IMR-90 (cell line): Measurements from ENCODE around the gene ACOX2. TPM values are rescaled to one million over a fixed set of nuclear protein-coding genes. Genes with fewer than 3 reads are reported as not detected.

Experiments used
- ATAC-seq: fragments of 200-7000 bp; cut with Tn5 transposase; 2 replicates; pipeline ENCODE4 v1.9.1; 2020; ENCODE audit warnings: low read depth, mild to moderate bottlenecking, moderate library complexity
- BruUV-seq: library from RNA; stranded (reverse); fragments of 400-500 nt; replicated peaks from 2 replicates; lab custom pipeline; 2021; lab: Mats Ljungman, UMichigan
- CTCF ChIA-PET: fragments of 300-600 bp; formaldehyde crosslinking; extraction: SDS; loops from one replicate; lab custom pipeline; 2021; ENCODE audit warnings: antibody characterized with exemption; lab: Yijun Ruan, JAX
- POLR2A ChIA-PET: fragments of 300-600 bp; sonication (Branson Sonifier 250); formaldehyde crosslinking; loops from one replicate; lab custom pipeline; 2022; ENCODE audit warnings: antibody characterized with exemption; ENCODE audit not compliant: unreplicated experiment; lab: Charles Lee
- DNase-seq: peaks from one replicate; pipeline ENCODE4 v3.0.0; 2013
- H2AFZ ChIP-seq: replicated peaks from 2 replicates; pipeline ENCODE3; 2013; ENCODE audit warnings: low read length, mild to moderate bottlenecking; ENCODE audit not compliant: poor library complexity
- H2AK5ac ChIP-seq: 2 replicates; pipeline ENCODE4 v1.6.1; 2013; ENCODE audit warnings: low read depth, low read length, inconsistent platforms
- H2AK9ac ChIP-seq: replicated peaks from 2 replicates; pipeline ENCODE3; 2013; ENCODE audit warnings: mild to moderate bottlenecking, low read depth, low read length, moderate library complexity; ENCODE audit not compliant: poor library complexity
- H2BK120ac ChIP-seq: 2 replicates; pipeline ENCODE4 v1.6.1; 2013; ENCODE audit warnings: low read depth, low read length, inconsistent platforms
- H2BK15ac ChIP-seq: 3 replicates; pipeline ENCODE4 v1.6.1; 2013; ENCODE audit warnings: low read depth, low read length, inconsistent platforms
- H2BK20ac ChIP-seq: 2 replicates; pipeline ENCODE4 v1.6.1; 2013; ENCODE audit warnings: low read depth, mild to moderate bottlenecking, inconsistent platforms, low read length, moderate library complexity
- H2BK5ac ChIP-seq: 2 replicates; pipeline ENCODE4 v1.6.1; 2013; ENCODE audit warnings: mild to moderate bottlenecking, low read depth, low read length, inconsistent platforms; ENCODE audit not compliant: poor library complexity, severe bottlenecking
- H3K14ac ChIP-seq: replicated peaks from 2 replicates; pipeline ENCODE4 v1.6.1; 2013; ENCODE audit warnings: low read depth, low read length, inconsistent platforms
- H3K18ac ChIP-seq: 2 replicates; pipeline ENCODE4 v1.6.1; 2013; ENCODE audit warnings: low read depth, low read length, control low read depth
- H3K23ac ChIP-seq: 2 replicates; pipeline ENCODE4 v1.6.1; 2013; ENCODE audit warnings: low read depth, low read length, inconsistent platforms
- H3K27ac ChIP-seq: 2 replicates; pipeline ENCODE4 v1.5.1; 2013; ENCODE audit warnings: mild to moderate bottlenecking, control low read depth, low read length; ENCODE audit not compliant: insufficient read depth
- H3K27me3 ChIP-seq: 2 replicates; pipeline ENCODE4 v1.6.1; 2013; ENCODE audit warnings: low read length; ENCODE audit not compliant: control insufficient read depth, insufficient read depth
- H3K36me3 ChIP-seq: 2 replicates; pipeline ENCODE4 v1.6.1; 2013; ENCODE audit warnings: low read length, mixed read lengths; ENCODE audit not compliant: control insufficient read depth, insufficient read depth
- H3K4ac ChIP-seq: 2 replicates; pipeline ENCODE4 v1.6.1; 2013; ENCODE audit warnings: low read depth, low read length, inconsistent platforms
- H3K4me1 ChIP-seq: 2 replicates; pipeline ENCODE4 v1.6.1; 2013; ENCODE audit warnings: low read length, mixed read lengths; ENCODE audit not compliant: control insufficient read depth, insufficient read depth
- H3K4me2 ChIP-seq: 2 replicates; pipeline ENCODE4 v1.6.1; 2013; ENCODE audit warnings: low read depth, mild to moderate bottlenecking, control low read depth, low read length, moderate library complexity
- H3K4me3 ChIP-seq: 2 replicates; pipeline ENCODE4 v1.5.1; 2013; ENCODE audit warnings: low read depth, mild to moderate bottlenecking, control low read depth, low read length, moderate library complexity; ENCODE audit not compliant: insufficient read depth
- H3K56ac ChIP-seq: 2 replicates; pipeline ENCODE4 v1.6.1; 2013; ENCODE audit warnings: low read length, inconsistent platforms; ENCODE audit not compliant: insufficient read depth; ENCODE audit errors: extremely low read depth
- H3K79me1 ChIP-seq, 2 experiments: 2 replicates each; pipeline ENCODE4 v1.6.1; 2013; ENCODE audit warnings: low read length in 2 of 2, inconsistent platforms in 1 of 2, low read depth in 1 of 2
- H3K9ac ChIP-seq: 2 replicates; pipeline ENCODE4 v1.6.1; 2013; ENCODE audit warnings: low read depth, low read length, control low read depth
- H3K9me1 ChIP-seq: 2 replicates; pipeline ENCODE4 v1.6.1; 2013; ENCODE audit warnings: low read length, inconsistent platforms; ENCODE audit not compliant: insufficient read depth
- H3K9me3 ChIP-seq: 2 replicates; pipeline ENCODE4 v1.6.1; 2013; ENCODE audit warnings: low read length; ENCODE audit not compliant: control insufficient read depth, insufficient read depth
- H4K20me1 ChIP-seq: 2 replicates; pipeline ENCODE4 v1.6.1; 2013; ENCODE audit warnings: low read length, inconsistent platforms; ENCODE audit not compliant: insufficient read depth
- H4K5ac ChIP-seq: 2 replicates; pipeline ENCODE4 v1.6.1; 2013; ENCODE audit warnings: mild to moderate bottlenecking, low read depth, low read length, control low read depth
- H4K8ac ChIP-seq, 2 experiments: 2 replicates each; pipeline ENCODE4 v1.6.1; 2013; ENCODE audit warnings: low read depth in 2 of 2, low read length in 2 of 2, control low read depth in 1 of 2, inconsistent platforms in 1 of 2
- H4K91ac ChIP-seq: 2 replicates; pipeline ENCODE4 v1.6.1; 2013; ENCODE audit warnings: low read depth, low read length, inconsistent platforms; ENCODE audit not compliant: insufficient read depth
- BHLHE40 ChIP-seq: fragments of 150-350 bp; IDR thresholded peaks from 2 replicates; pipeline ENCODE4 v1.6.1; 2016; ENCODE audit warnings: mild to moderate bottlenecking, low read depth, low read length
- WGBS, 2 experiments: methylation state at CpG; one replicate each; pipeline versions ENCODE4 v1.1.5 to v1.1.7; 2013; ENCODE audit warnings: missing lambda C conversion rate in 2 of 2; ENCODE audit not compliant: insufficient read length in 1 of 2; ENCODE audit errors: extremely low coverage in 2 of 2; 5-methylcytosine and 5-hydroxymethylcytosine counted together
- dilution Hi-C: fragments of 300-500 bp; cut with HindIII; formaldehyde crosslinking; loops from one replicate; pipeline ENCODE4 v1.14.3; 2018; ENCODE audit warnings: low sequenced_read_pairs; ENCODE audit not compliant: unreplicated experiment
- in situ Hi-C: fragments of 300-500 bp; cut with MboI; formaldehyde crosslinking; loops from 3 replicates; pipeline ENCODE4 v1.14.3; 2019; ENCODE audit warnings: low sequenced_read_pairs, inconsistent platforms, mixed read lengths
- intact Hi-C: fragments of 100-400 bp; cut with micrococcal nuclease; formaldehyde crosslinking; loops from 2 replicates; pipeline ENCODE4 v1.10.0; 2022
- polyA plus RNA-seq, 3 experiments: library from polyadenylated mRNA; depleted of rRNA; stranded (reverse); fragments of >200 nt; gene quantifications; 2 replicates each; pipeline ENCODE4 v1.2.3, GENCODE V29; 2012; ENCODE audit warnings: low replicate concordance in 1 of 3
- total RNA-seq: library from RNA; depleted of rRNA; stranded (reverse); fragments of >200 nt; gene quantifications from 2 replicates; pipeline ENCODE4 v1.2.3, GENCODE V29; 2012
- TF ChIP-seq, protein P1 (sequence below): fragments of 150-350 bp; IDR thresholded peaks from 2 replicates; pipeline ENCODE4 v1.6.1; 2017; ENCODE audit warnings: mild to moderate bottlenecking, antibody characterized with exemption, low read length, low read depth

Gene ACOX2
- total and polyA plus RNA-seq, 2 of the 4 experiments (the other 2 are of a cell fraction), result 15.6 to 32.9 TPM

DNA sequence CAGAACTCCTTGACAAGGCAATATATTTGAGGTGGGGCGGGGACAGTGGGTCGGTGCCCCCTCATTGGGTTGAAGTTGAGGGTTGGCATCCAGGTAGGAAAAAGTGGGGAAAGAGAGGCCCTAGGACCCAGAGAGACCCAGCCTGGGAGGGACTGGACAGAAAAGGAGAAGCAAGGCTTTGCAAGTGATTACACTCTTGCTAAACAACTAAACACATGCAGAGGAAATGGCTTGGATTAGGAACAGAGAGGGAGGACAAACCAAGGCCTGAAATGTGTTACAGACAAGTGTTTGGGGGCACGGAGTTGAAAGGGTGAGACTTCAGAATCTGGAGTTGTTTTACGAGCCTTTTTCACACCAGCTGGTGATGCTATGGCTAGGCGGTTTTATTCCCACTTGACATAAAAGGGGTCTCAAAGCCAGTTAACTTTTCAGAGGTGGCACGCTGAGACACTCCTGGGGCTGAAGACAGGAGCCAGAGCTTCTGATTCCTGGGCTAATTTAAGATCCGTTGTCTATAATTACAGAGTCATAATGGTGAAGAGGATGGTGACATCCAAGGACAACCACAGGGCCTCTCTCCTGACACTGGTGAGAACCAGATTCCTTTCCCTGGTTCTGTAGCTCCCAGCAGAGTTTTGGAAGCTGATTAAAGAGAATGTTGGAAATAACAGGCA, 52.8 kb downstream of the ACOX2 start:
- Histone ChIP-seq H3K27me3 (peaks cover under 1% of the 10 kb centered on the region; the same call in 1 of the 2 replicates), H3K4me1 (peaks cover 8% of the 10 kb centered on the region), H3K18ac (no peak overlapping the region), H3K9me3 (peaks cover 6% of the 10 kb centered on the region), H2BK20ac (no peak overlapping the region), H3K4ac (no peak overlapping the region), H3K79me1 (no peaks in the 10 kb centered on the region), H3K9me1 (peaks cover 15% of the 10 kb centered on the region), H3K9ac (no peak overlapping the region), H4K5ac (no peak overlapping the region), H3K14ac (no peak overlapping the region), H3K27ac (no peak overlapping the region), H3K23ac (no peak overlapping the region), H3K36me3 (no peaks in the 10 kb centered on the region), H4K20me1 (no peaks in the 10 kb centered on the region), H4K91ac (no peak overlapping the region), H2AFZ (no peak overlapping the region), H4K8ac (no peak overlapping the region), H2AK9ac (no peak overlapping the region), H3K4me3 (no peak overlapping the region), H2BK5ac (no peak overlapping the region), H2AK5ac (no peak overlapping the region), H2BK120ac (no peak overlapping the region), H3K4me2 (no peak overlapping the region), H2BK15ac (no peak overlapping the region), H3K56ac (no peak overlapping the region)
- POLR2A ChIA-PET, result no interaction called here
- no peak for ATAC-seq
- in situ Hi-C loops, result no loop called here
- BruUV-seq, result no TSS peak
- intact Hi-C loops, result no loop called here
- DNase-seq, result no peak
- 59% methylated on average over 3 of the region's 7 CpGs; no CpG with 5 or more reads in 1 of the 2 experiments for WGBS, 2 experiments
- TF ChIP-seq, protein P1, sequence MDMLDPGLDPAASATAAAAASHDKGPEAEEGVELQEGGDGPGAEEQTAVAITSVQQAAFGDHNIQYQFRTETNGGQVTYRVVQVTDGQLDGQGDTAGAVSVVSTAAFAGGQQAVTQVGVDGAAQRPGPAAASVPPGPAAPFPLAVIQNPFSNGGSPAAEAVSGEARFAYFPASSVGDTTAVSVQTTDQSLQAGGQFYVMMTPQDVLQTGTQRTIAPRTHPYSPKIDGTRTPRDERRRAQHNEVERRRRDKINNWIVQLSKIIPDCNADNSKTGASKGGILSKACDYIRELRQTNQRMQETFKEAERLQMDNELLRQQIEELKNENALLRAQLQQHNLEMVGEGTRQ, result no peak
- no peak for TF ChIP-seq BHLHE40
- dilution Hi-C loops, result no loop called here
- CTCF ChIA-PET, result interaction anchor here (0.7 to 1.1 kb wide), 2 partner anchors 10 to 415 kb away, joined by 3 to 4 read pairs; no protein-coding TSS in a partner anchor
